ENCODE results near the gene ERC1. TPM values are rescaled to one million over a fixed set of nuclear protein-coding genes. Genes with fewer than 3 reads are reported as not detected.

The ERC1 gene
- total RNA-seq, 1 experiment from 2014 or later, result 55.1 TPM

DNA sequence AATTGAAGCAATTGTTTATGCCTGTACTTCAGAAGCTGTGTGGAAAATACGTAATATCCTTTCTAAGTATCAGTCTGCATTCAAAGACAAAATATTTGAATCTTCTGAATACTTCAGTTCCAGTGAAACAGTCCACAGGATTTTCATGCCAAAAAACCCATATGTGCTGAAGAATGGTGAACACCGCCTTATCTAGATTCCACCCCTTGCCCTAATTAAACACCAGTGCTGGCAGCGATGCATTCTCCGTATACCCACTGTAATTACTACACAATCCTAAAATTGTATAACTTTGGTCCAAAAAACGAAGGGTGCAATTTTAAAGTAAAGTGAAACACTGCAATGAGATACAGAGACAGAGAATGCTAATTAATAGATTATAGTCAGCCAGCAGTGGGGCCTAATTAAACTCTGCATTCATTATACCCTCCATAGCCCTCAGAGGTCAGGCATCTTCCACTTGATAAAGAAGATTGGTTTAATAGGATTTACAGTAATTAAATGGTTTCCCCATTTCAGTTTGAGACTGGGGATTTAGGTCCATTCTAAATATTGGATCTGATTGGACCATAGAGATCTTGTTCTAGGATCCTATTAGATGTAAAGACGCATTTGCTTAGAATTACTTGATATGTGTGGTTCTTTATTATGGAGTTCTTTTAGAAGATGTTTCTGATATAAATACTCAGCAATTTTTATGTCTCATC is 43.9 kb downstream of the ERC1 start:
- intact Hi-C loops (cut with micrococcal nuclease), result no loop called here
- Mint-ChIP-seq H3K36me3 (ENCODE audit: insufficient read depth, unreplicated experiment) (peaks cover 50% of the 10 kb centered on the region), H3K4me1 (ENCODE audit: insufficient read depth, unreplicated experiment) (no peaks in the 10 kb centered on the region), H3K27ac (ENCODE audit: low read depth, unreplicated experiment) (no peak overlapping the region), H3K4me3 (ENCODE audit: unreplicated experiment) (no peak overlapping the region), H3K27me3 (ENCODE audit: insufficient read depth, unreplicated experiment) (no peaks in the 10 kb centered on the region), H3K9me3 (ENCODE audit: unreplicated experiment) (no peaks in the 10 kb centered on the region)
- DNase-seq (ENCODE audit: unreplicated experiment), result no peak
- ChIA-PET CTCF (no interaction called here), POLR2A (interaction anchor here (0.6 kb wide), 1 partner anchor 23 kb away, joined by 3 read pairs; no protein-coding TSS in a partner anchor)
- TF ChIP-seq, protein P1, sequence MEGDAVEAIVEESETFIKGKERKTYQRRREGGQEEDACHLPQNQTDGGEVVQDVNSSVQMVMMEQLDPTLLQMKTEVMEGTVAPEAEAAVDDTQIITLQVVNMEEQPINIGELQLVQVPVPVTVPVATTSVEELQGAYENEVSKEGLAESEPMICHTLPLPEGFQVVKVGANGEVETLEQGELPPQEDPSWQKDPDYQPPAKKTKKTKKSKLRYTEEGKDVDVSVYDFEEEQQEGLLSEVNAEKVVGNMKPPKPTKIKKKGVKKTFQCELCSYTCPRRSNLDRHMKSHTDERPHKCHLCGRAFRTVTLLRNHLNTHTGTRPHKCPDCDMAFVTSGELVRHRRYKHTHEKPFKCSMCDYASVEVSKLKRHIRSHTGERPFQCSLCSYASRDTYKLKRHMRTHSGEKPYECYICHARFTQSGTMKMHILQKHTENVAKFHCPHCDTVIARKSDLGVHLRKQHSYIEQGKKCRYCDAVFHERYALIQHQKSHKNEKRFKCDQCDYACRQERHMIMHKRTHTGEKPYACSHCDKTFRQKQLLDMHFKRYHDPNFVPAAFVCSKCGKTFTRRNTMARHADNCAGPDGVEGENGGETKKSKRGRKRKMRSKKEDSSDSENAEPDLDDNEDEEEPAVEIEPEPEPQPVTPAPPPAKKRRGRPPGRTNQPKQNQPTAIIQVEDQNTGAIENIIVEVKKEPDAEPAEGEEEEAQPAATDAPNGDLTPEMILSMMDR (IDR thresholded peaks at IDR 0.05; ENCODE audit: unreplicated experiment), result no peak
- no TSS peak for BruUV-seq (replicated peaks)

DNA sequence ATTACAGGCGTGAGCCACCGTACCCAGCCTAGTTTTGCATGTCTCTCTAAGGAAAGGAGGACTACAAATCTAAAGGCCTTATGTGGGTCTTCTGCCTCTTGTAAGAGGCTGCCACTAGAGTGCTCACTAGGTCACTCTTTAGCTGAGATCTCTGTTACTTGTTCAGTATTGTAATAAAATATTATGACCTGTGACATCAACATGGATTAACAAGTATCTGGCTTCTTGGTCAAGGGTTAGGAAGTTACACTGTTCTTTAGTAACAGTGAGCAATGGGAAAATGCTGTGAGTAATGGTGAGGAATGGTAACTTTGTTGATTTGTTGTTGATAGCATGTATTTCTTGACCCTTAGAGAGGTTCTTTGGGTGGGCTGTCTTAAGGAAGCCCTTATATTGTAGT is 50.5 kb downstream of the ERC1 start:
- ChIA-PET POLR2A (interaction anchor here (1.0 kb wide), 1 partner anchor 50 kb away, joined by 3 read pairs; no protein-coding TSS in a partner anchor), CTCF (interaction anchor here (1.2 kb wide), 1 partner anchor 18 kb away, joined by 3 read pairs; no protein-coding TSS in a partner anchor)
- H3K4me1 Mint-ChIP-seq (ENCODE audit: insufficient read depth, unreplicated experiment), result peaks cover 19% of the 10 kb centered on the region
- H3K27me3 Mint-ChIP-seq (ENCODE audit: insufficient read depth, unreplicated experiment), result no peaks in the 10 kb centered on the region
- H3K4me3 Mint-ChIP-seq (ENCODE audit: unreplicated experiment), result no peak overlapping the region
- no peaks in the 10 kb centered on the region for H3K9me3 Mint-ChIP-seq (ENCODE audit: unreplicated experiment)
- H3K36me3 Mint-ChIP-seq (ENCODE audit: insufficient read depth, unreplicated experiment), result peaks cover 24% of the 10 kb centered on the region
- intact Hi-C loops (cut with micrococcal nuclease), result no loop called here
- H3K27ac Mint-ChIP-seq (ENCODE audit: low read depth, unreplicated experiment), result no peak overlapping the region
- DNase-seq (ENCODE audit: unreplicated experiment), result no peak
- no TSS peak for BruUV-seq (replicated peaks)
- TF ChIP-seq, protein P1 (IDR thresholded peaks at IDR 0.05; ENCODE audit: unreplicated experiment), result no peak

DNA sequence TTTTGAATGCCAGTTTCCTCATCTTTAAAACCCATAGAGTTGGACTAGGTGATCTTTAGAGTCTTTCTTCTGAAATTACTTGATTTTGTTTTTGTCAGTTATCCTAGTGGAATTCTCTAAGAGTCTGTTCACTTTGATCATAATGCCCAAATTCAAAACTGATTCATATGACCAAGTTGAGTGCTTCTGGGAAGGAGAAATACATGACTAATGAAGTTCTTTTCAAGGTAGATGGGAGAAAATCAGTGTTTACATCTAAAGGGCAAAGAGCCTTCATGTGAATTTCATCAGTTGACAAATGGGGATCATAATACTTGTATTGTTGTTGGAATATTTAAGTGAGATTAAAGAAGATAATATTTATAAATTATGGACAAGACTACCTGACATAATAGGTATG is 53.2 kb downstream of the ERC1 start:
- Mint-ChIP-seq H3K27ac (ENCODE audit: low read depth, unreplicated experiment) (peak overlapping the region; percentile 6), H3K9me3 (ENCODE audit: unreplicated experiment) (no peaks in the 10 kb centered on the region), H3K36me3 (ENCODE audit: insufficient read depth, unreplicated experiment) (peaks cover 11% of the 10 kb centered on the region), H3K4me3 (ENCODE audit: unreplicated experiment) (no peak overlapping the region), H3K4me1 (ENCODE audit: insufficient read depth, unreplicated experiment) (peaks cover 19% of the 10 kb centered on the region), H3K27me3 (ENCODE audit: insufficient read depth, unreplicated experiment) (no peaks in the 10 kb centered on the region)
- POLR2A ChIA-PET, result interaction anchor here (0.6 kb wide), 1 partner anchor 55 kb away, joined by 3 read pairs; no protein-coding TSS in a partner anchor
- DNase-seq (ENCODE audit: unreplicated experiment), result no peak
- BruUV-seq (replicated peaks), result no TSS peak
- CTCF ChIA-PET, result interaction anchor here (0.5 to 1.0 kb wide), 4 partner anchors 12 to 377 kb away, joined by 3 to 4 read pairs (median 3); no protein-coding TSS in a partner anchor
- intact Hi-C loops (cut with micrococcal nuclease), result no loop called here
- TF ChIP-seq, protein P1 (IDR thresholded peaks at IDR 0.05; ENCODE audit: unreplicated experiment), result no peak

DNA sequence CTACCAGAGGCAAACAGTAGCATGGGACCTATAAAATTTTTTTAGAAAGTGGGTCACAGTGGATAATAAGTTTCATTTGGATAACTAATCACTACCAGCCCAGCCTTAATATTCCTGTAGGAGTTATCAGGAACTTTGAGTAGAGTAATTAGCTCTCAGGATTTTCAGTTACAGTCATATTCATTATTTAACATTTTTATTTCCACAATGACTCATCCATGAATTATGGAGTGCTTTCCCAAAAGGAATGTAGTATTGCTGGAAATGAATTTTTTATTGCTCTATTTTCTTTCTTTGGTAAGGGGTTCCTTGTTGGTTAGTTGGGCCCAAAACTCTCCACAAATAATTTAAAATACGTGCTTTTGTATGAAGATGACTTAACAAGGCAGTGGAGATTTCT is 53.7 kb downstream of the ERC1 start:
- peak; percentile 9 for DNase-seq (ENCODE audit: unreplicated experiment)
- POLR2A ChIA-PET, result no interaction called here
- intact Hi-C loops (cut with micrococcal nuclease), result no loop called here
- peaks cover 19% of the 10 kb centered on the region for H3K4me1 Mint-ChIP-seq (ENCODE audit: insufficient read depth, unreplicated experiment)
- H3K4me3 Mint-ChIP-seq (ENCODE audit: unreplicated experiment), result no peak overlapping the region
- no peaks in the 10 kb centered on the region for H3K27me3 Mint-ChIP-seq (ENCODE audit: insufficient read depth, unreplicated experiment)
- H3K9me3 Mint-ChIP-seq (ENCODE audit: unreplicated experiment), result no peaks in the 10 kb centered on the region
- BruUV-seq (replicated peaks), result no TSS peak
- CTCF ChIA-PET, result interaction anchor here (1.0 kb wide), 1 partner anchor 12 kb away, joined by 3 read pairs; no protein-coding TSS in a partner anchor
- H3K36me3 Mint-ChIP-seq (ENCODE audit: insufficient read depth, unreplicated experiment), result peaks cover 11% of the 10 kb centered on the region
- peak overlapping the region; percentile 66 for H3K27ac Mint-ChIP-seq (ENCODE audit: low read depth, unreplicated experiment)
- TF ChIP-seq, protein P1 (IDR thresholded peaks at IDR 0.05; ENCODE audit: unreplicated experiment), result no peak
